NCI-H2029 treated with DMSO at 0.1 percent for 48 hours (cell line): ENCODE measurements around the gene IER3.

Experiments used
- DNase-seq: peaks from one replicate; lab custom pipeline; 2025; lab: John Stamatoyannopoulos, UW

The IER3 gene

DNA sequence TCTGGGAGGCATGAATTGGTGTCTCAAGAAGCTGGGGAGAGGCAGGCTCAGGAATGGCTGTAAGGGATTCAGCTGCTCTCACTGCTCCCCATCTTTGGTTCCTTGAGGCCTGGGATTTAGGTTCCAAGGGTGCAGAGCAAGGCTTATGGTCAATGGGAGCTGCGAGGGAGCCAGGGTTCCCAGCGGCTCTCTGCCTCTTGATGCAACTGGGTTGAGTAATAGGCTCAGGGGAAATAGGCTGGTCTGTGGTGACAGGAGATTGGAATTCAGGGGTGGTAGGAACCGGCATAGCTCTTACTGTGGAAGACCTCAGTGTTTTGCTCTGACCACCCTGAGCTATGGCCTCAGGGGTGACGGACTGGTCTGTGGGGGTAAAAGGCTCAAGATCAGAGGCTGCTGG lies 40.5 kb downstream of the IER3 start:
- DNase-seq = no peak

DNA sequence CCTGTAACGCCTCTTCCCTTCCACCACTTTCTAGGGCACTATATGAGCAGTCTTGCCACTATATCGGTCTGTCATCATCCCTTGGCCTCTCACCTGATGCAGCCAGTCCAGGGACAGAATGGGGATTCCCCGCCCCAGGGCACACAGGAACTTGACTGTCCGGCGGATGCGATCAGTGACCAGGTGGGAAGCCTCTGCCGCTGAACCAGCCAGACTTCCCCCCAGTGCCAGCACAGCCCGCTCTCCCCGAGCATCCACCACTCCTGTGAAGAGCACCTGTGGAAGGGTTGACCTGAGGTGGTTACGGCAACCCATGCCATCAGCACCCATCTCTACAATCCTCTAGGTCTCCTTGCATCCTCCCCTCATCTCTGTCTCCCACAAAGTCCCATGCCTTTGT lies 41.3 kb downstream of the IER3 start:
- no peak for DNase-seq

DNA sequence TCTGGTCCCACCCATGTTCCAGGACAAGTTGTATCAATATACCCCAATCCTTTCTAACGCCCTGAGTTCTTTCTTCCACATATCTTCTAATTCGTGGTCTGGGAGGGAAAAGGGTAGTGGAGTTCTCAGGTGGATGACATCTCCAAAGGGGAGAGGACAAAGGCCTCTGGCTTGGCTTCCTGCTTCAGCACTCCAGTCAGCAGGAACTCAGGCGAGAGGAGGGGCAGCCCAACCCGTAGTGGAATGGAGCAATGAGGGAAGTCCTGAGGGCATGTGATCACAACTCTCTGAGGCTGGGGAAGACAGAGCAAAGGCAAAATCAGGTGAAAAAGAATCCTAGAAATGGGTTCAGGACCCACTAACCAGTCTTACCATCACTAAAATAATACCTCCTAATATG lies 44.0 kb downstream of the IER3 start:
- DNase-seq = no peak

DNA sequence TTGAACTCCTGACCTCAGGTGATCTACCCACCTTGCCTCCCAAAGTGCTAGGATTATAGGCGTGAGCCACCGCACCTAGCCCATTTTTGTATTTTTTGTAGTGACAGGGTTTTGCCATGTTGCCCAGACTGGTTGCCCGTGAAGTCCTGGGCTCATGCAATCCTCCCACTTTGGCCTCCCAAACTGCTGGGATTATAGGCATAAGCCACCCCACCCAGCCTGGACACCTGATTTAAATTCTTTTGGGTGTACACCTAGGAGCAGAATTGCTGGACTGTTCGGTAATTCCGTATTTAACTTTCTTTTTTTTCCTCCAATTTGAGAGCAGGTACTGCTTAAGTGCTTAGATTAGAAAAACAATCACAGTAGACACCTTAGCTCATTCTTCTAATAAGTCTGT lies 47.9 kb downstream of the IER3 start:
- DNase-seq = no peak
